Choroid plexus epithelial cell (primary cell): ENCODE measurements around the gene PHLDB1.

Experiments
- DNase-seq: peaks from one replicate; pipeline ENCODE4 v3.0.0-alpha.2; 2010; ENCODE audit warnings: low read depth
- H3K4me3 ChIP-seq: 2 replicates; pipeline ENCODE4 v1.5.1; 2011; ENCODE audit warnings: low read depth, mild to moderate bottlenecking, control low read depth, low read length, moderate library complexity
- CTCF ChIP-seq: conservative IDR thresholded peaks from 2 replicates; pipeline ENCODE4 v1.5.1; 2011; ENCODE audit warnings: low read depth, mild to moderate bottlenecking, control low read depth, inconsistent platforms, low read length, moderate library complexity

Gene PHLDB1

GRCh38 chr11:118643142-118643994, 36.0 kb downstream of the PHLDB1 start:
- no peak for DNase-seq
- TF ChIP-seq CTCF = no peak
- no peak overlapping the region for H3K4me3 ChIP-seq

GRCh38 chr11:118643995-118644345, 36.6 kb downstream of the PHLDB1 start:
- no peak overlapping the region for H3K4me3 ChIP-seq
- TF ChIP-seq CTCF = no peak

GRCh38 chr11:118644496-118644895, 37.1 kb downstream of the PHLDB1 start:
- no peak overlapping the region for H3K4me3 ChIP-seq
- TF ChIP-seq CTCF = no peak
- no peak for DNase-seq

More at GRCh38 chr11:118643995-118644345, 36.6 kb downstream of the PHLDB1 start:
- no peak for DNase-seq

- DNase-seq = no peak
- no peak overlapping the region for H3K4me3 ChIP-seq
- TF ChIP-seq CTCF = no peak
These were observed 37.8 kb downstream of the PHLDB1 start for GRCh38 chr11:118645066-118645715.

GRCh38 chr11:118646393-118646792, 39.0 kb downstream of the PHLDB1 start:
- DNase-seq = no peak
- H3K4me3 ChIP-seq = no peak overlapping the region
- TF ChIP-seq CTCF = no peak

GRCh38 chr11:118648291-118648690, 40.9 kb downstream of the PHLDB1 start:
- no peak for TF ChIP-seq CTCF
- H3K4me3 ChIP-seq = no peak overlapping the region
- no peak for DNase-seq

GRCh38 chr11:118649941-118650340, 42.5 kb downstream of the PHLDB1 start:
- H3K4me3 ChIP-seq = no peak overlapping the region
- DNase-seq = no peak
- no peak for TF ChIP-seq CTCF
